Forelimb muscle (tissue), 1 donor: ENCODE results near the gene ISLR. TPM values are rescaled to one million over a fixed set of nuclear protein-coding genes. Genes with fewer than 3 reads are reported as not detected.
"Not testable (repeated sequence)": the region's sequence is repeated elsewhere in the genome, so short reads cannot be mapped to it uniquely, and the experiment has no call there.

Experiments
- DNase-seq: peaks from one replicate; pipeline ENCODE4 v3.0.0-alpha.2; 2013; ENCODE audit warnings: low read depth
- polyA plus RNA-seq: library from polyadenylated mRNA; unstranded; fragments of 120-200 nt; gene quantifications from one replicate; pipeline ENCODE4 v1.2.1, GENCODE V29; 2013; ENCODE audit not compliant: insufficient read length

Gene ISLR
- polyA plus RNA-seq, 1 donor = 142 TPM

DNA sequence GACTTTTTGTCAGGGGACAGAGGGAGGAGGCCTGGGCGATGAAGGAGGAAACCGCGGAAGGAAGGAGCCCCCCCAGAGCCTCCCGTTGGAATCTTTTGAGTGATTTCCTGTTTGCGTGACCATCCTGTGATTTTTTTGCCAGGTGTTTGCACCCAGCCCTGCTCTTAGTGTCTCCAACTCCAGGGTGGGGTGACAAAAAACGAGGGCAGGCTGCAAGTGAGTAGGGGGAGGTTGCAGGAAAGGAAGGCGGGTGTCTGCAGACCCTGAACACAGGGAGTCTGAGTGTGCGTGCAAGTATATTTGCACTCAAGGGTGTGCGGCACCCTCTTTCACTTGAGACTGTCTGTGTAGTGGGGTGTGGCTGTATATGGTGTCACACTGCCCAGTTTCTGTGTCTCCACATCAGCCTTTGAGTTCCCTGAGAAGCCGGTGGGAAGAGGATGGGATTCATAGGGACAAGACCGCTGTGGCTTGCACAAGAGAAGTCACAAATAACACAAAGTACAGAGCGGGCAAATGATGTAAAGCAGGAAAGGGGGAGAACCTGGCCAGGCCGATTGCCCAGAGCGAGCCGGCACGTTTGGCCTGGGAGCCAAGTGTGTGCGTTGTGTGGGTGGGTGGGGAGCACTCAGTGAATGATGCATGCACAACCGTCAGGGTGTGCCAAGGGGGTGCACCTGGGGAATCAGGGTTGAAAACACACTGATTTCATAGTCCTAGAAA, 36.5 kb upstream of the ISLR start:
- peak; percentile 22 for DNase-seq

DNA sequence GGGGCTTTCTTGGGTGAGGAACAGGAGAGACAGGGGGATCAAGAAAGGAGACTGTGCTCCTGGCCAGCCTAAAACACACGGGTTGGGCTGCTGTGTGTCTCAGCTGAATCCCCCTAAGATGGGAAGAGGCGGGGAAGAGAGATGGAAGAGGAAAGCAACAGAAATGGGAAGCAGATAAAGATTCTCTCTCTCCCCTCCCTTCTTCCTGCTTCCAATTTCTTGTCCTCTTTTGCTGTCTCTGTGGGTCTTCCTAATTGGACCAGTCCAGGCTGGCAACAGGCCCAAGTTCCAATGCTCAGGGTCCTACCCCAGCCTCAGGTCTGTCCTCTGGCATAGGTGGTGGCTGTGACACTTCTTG, 36.0 kb upstream of the ISLR start:
- peak; percentile 26 for DNase-seq

DNA sequence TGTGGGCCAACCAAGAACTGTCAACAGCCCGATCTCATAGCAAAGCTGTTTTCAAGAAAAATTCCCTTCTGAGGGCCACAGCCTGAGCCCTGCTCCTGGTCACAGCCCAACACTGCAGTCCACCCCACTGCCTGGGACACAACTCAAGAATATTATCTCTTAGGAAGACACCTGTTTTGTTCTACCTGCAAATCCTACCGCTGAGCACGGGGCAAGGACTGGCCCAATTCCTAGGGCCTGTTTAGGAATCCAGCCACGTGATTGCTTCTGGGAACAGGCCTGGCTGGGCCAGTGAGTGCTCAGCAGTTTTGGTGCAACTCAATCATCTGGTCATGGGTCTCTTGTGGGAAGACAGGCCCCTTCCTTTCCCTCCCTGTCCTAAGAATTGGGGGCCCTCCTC, 34.9 kb upstream of the ISLR start:
- no peak for DNase-seq

DNA sequence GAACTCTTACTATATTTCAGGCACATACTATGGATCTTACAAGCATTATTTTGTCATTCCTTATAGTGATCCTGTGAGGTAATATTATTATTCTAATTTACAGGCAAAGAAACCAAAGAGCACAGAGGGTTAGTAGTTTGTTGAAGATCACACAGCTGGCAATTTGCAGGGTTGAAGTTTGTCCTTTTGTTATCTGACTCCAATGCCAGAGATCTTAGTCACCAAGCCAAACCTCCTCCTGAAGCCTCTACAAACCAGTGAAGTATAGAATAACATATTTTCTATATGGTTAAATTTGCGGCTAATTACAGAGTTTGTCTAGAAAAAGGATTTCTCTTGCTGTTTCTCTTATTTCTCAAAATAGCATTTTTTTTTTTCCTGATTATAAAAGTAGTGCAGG, 31.9 kb upstream of the ISLR start:
- DNase-seq = no peak

DNA sequence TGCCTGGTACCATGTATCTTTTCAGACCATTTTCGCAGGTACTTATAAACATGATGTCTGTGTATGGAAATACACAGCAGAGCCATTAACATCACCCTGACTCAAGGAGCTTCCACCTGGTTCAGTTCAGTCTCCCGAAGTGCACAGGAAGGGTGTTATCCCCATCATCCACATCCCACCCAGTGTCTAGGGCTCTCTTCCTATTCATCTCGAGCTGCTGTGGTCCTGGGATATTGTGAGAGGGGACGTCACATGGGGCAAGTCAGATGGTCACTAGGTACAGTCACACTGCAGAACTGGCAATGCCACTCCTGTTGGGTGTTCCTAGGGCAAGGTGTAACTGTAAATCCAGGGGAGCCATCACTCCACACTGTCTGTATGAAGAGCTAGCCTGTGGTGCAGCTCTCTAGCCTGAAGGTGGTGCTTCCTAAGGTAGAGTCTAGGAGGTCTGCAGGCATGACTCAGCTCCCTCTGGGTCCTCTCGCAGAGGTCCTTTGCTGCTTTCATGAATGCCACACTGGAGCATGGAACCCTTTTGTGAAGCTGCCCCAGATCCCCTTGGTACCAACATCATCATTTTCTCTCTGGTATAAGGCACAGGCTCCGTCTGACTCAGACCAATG, 29.2 kb upstream of the ISLR start:
- DNase-seq = no peak

DNA sequence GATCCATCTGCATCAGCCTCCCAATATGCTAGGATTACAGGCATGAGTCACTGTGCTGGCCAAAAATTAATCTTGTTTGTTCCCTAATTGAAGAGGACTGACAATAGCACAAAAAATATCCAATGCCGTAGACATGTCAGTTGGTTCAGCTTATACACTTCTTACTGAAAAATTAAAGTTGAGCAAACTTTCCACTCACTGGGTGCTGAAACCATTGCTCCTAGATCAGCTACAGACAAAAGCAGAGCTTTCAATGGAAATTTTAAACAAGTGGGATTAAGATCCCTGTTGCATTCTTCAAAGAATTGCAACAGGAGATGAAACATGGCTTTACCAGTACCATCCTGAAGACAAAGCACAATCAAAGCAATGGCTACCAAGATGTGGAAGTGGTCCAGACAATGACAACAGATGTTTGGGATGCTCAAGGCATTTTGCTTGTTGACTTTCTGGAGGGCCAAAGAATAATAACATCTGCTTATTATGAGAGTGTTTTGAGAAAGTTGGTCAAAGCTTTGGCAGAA, 27.2 kb upstream of the ISLR start:
- no peak for DNase-seq

DNA sequence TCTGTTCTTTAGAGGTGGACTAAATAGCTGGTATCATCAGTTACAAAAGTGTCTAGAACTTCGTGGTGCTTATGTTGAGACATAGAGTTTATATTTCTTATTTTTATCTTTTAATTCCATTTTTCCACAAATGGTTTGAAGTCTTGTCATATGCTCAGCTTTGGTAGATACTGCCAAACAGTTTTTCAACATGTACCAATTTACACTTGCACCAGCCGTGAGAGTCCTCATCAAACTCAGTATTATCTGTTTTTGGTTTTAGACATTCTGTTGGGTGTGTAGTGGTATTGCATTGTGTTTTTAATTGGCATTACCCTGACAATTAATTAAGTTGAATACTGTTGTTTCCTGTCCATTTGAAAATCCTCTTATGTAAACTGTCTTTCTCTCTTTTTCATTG, 26.5 kb upstream of the ISLR start:
- no peak for DNase-seq

DNA sequence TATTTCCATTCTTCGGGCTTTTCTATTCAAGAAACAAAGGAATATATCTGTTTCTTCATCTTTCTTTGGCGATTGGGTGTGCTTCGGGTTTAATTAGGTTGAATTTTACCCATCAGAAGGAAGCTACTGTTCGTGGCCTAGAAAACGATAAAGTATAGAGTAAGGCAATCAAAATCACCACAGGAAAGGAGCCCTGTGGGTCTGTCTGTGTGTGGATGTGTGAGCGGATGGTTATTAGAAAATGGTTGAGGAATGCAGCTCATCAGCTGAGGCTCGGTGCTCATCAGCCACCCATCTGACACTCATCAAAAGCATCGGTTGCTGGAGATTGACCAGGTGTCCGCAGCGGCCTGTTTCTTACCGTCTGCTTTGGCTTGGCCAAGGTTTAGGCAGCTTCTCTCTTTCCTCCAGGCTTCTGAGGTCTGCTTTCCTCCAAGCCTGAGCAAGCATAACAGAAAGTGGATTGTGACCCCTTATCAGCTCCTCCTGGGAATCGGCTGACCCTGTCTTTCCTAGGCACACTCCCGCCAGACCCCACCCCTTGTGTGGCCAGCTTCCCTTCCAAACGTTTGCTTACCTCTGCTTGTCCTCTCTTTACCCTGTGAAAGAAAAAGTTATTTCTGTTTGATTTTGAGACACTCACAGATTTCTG, 17.6 kb upstream of the ISLR start:
- no peak for DNase-seq

DNA sequence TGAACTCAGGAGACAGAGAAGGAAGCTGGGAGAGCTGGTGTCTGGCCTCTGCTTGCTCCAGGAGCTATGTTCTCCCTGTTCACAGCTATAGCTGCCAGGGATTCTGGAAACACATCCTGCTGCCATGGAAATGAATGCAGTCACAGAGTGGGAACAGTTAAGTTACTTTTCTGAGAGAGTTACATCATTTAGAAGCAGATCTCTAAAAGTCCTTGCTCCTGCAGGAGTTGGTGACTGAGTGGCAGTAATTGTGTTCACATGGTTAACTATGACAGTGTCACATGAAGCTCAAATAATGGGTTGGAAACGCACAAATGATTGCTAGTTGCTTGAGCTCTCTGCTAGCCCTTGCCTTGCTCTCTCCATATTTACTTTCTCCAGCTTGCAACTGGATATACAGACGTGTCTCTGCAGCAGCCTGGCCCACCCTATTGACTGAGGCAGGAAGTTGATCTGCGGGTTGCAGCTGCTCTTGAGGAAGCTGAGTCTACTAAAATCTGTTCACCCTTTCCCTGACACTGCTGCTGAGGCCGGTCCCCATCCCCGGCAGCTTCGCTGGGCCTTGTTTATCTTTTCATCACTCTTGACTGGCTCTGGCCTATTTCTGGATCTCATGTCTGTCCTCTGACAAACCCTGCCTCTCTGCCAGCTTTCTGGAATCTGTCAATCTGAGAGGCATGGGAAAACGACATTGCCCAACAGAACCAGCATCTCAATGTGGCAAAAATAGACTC, 16.7 kb upstream of the ISLR start:
- DNase-seq = no peak

DNA sequence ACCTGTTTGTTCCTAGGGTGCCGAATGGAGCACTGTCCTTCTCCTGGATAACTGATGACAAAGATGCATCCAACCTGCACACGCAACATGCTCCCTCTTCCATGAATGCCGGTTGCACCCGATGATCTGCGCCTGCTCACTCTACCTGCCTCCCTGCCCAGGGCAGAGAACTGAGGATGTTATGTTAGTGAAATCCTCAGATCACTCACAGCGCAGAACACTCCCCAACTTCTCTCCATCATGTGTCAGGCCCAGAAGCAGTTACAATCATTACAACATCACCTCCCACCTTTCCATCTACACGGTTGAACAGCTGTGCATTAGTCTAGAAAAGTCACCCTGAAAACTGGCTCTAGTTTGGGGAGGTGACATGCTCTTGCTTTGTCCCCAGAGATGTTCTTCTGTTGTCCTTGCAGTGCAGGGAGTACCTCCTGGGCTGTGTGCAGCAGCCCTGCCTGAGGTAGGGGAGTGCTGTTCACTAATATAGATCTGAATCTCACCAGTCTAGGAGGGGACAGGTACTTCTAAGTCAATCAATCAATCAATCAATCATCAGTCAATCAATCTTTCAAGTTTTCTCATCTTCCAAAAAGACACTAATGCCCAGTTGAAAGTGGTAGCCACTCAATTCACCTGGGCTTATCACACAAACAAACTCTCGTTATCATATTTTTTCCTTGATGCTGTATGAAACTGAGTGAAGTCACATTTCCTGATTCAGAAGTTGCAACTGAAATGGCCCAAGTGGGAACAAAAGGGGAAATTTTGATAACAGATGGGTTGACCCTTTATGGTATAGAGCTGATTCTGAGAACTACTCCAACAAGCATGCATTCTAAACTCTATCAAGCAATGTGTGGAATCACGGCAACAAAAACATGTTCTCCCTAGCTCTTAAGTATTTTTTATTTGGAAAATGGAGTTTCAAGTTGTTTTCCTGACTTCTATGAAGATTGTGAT, 15.4 kb upstream of the ISLR start:
- no peak for DNase-seq

DNA sequence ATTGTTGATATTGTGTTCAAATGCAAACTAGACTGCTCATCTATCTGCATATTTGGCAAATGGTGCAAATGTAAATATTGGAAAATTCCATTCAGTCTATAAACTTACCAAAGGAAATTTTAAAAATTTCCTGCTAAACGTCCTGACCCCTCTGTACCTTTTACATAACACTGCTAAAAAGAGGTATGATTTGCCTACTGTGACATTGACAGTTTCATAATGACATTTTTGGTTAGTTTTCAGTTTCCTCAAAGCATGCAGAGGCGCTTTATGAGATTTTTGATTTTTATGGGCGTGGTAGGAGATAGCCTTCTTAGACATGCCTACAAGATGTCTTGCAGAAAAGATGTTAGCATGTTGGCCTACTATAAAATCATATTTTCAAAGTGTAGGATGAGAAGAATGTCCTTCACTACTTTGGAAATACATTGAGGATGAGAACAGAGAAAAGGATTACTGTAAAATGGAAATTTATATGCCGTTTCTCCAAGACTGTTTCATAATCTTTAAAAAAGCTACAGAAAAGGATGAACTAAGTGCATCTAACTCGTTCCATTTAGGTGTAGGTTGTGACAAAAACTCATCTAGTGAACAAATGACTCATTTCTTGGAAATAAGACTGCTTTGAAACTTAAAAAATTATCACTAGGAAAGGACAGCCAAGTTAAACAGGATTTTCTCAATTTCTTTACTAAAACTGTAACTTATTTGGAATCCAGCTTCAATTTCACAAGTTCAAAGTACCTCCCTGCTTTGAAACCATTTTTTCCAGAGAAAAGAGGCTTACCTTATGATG, 14.5 kb upstream of the ISLR start:
- DNase-seq = no peak

DNA sequence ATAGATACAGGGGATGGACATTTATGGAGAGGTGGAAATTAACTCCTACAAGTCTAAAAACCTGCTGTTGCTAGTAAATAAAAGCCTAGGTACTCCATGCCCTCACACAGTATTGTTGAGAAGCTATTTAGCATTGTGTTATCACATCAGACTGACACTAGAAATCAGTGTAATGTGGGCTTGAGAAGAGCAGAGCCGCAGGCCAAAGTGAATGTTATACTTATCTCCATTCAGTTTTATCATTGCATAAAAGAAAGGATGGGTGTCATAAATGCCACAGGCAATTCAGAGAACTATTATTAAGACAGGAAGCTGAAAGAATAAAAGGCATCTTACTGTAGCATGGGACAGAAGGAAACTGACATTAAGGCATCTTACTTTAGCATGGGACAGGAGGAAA, 13.7 kb upstream of the ISLR start:
- DNase-seq = no peak

DNA sequence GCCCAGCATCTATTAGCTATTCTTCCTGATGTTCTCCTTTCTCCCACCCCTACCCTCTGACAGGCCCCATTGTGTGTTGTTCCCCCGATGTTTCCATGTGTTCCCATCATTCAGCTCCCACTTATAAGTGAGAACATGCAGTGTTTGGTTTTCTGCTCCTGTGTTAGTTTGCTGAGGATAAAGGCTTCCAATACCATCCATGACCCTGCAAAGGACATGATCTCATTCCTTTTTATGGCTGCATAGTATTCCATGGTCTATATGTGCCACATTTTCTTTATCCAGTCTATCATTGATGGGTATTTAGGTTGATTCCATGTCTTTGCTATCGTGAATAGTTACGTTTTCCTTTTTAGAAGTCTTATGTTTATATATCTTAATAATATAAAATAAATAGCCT, 13.1 kb upstream of the ISLR start:
- not testable (repeated sequence) for DNase-seq

DNA sequence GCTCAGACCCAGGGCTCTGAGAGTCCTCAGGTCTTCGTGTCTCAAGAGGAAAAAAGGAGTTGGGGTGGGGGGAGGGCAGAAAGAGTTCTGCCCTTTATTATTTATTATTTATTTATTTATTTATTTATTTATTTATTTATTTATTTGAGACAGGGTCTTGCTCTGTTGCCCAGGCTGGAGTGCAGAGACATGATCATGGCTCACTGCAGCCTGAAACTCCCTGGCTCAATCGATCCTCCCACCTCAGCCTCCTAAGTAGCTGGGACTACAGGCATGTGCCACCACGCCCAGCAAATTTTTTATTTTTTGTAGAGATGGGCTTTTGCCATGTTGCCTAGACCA, 11.3 kb upstream of the ISLR start:
- not testable (repeated sequence) for DNase-seq

DNA sequence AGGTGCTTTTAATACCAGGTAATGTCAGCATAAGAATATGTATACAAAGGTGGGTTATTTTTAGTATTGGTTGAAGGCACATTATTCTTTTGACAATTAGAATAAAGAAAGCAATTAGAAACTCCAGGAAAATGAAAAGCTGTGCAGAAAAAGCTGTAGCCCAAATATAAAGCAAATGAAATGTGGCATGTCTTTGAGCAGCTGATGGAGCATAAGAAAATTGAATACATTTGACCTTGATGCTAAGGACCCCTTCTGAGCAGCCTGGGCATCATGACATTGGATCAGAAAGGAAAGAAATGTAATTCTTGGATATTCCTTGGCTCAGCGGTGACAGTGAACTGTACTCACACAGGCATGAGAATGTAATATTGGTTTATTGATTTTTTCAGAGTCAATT, 8.0 kb upstream of the ISLR start:
- DNase-seq = no peak

DNA sequence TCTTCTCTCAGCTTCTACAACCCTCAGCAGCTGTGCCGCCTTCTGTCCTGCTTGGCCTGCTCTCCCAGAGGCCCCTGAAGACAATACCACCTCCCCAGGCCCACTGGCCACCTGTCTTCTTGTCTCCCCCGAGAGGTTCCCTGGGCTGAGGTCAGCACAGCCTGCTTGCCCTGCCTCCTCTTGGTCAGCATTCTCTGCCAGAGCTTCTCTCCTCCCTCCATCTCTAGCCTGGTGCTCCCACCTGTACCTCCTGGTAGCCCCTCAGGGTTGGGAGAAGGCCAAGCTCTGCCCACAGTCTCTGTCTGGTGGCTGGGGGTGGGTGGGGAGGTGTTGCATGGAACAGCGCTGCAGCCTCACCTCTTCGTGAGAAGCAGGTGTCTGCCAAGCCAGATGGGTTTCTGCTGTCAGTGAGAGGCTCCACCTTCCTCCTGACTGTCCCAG, 5.6 kb upstream of the ISLR start:
- no peak for DNase-seq

DNA sequence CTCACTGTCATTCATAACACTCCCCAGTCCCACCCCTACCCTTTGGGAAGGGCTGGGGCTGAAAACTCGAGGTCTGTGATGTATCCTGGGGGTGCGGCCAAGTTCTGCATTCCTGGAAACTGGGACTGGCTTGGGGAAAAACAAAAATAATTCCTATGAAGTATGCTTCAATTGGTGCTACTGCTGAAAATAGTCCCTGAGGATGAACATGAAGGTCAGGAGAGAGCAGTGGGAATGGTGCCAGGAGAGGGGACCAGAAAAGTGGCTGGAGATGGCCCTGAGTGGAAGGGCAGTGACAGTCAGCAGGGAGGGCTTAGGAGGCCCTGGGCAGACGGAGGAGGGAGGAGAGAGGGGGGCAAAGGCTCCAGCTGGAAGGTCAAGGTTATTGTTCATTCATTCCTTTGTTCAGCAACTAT, 4.8 kb upstream of the ISLR start:
- no peak for DNase-seq

DNA sequence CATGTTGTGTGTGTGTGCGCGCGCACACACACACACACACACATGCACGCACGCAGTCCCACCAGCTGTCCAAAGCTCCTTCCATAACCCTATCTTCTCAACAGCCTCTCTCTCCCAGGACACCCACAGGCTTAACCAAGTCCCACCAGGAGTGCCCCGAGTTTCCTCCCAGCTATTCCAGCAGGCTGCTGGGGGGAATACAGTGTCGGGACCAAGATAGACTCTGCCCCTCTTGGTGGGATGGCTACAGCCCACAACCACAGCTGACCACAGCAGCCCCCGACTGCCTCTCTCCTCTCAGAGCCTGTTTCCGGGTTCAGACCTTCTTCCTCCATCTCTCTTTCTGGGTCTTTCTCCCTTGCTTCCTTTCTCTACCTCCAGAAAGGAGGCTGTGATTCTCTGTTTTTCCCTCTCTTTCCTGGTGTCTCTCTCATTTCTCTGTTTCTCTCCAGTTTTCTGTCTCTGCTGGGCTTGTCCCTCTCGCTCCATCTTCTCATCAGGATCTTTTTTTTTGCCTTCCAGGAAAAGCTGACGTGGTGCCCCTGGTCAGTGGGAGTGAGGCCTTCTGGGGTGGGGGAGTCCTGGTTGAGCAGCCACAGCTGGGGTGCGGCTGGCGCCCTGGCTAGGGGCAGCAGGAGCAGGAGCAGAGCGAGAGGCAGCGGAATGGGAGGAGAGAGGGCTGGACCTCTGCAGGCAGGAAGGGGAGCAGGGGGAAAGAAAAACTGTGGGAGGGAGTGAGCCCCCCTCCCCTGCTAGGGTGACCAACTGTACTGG, 3.3 kb upstream of the ISLR start:
- no peak for DNase-seq

DNA sequence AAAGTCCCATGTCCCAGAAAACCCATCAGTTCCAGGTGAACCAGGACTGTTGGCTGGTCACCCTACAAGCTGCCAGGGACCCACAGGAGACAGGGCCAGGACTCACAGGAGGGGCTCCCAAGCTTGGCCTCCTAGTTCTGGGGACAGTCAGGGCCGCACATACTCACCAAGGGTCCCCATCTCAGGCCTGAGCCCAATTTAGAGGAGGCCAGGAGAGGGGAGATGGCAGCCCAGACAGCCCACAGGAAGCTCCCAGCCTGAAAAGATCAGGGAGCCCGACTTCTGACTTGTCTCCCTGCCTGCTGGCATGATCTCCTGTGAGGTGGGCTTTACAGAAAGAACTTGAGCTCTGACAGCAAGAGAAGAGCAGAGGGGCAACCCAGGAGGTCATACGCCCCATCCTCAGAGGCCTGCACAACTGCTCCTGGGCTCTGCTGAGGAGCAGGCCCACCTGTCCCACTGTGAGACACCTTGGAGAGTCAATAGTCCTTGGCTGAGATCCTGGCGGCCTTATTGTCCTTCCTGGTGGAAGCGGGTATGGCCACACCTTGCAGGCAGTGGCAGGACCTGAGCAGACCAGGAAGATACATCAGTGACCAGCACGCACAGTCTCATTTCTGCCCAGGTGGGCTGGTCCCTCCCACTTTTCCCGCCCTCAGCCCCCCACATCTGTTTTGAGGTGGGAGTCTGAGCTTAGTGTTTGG, 2.5 kb upstream of the ISLR start:
- DNase-seq = no peak
